Neural progenitor cell (in vitro differentiated cells): Measurements from ENCODE around the gene PCGF3. TPM values are rescaled to one million over a fixed set of nuclear protein-coding genes. Genes with fewer than 3 reads are reported as not detected.

Source experiments
- DNase-seq: peaks from one replicate; pipeline ENCODE4 v3.0.0-alpha.2; 2016; ENCODE audit warnings: low spot score
- H2AFZ ChIP-seq: fragments of 200-600 bp; sonication (generic); replicated peaks from 2 replicates; pipeline ENCODE4 v1.6.1; 2016; ENCODE audit warnings: antibody characterized with exemption
- H3F3A ChIP-seq: fragments of 200-600 bp; sonication (generic); 2 replicates; pipeline ENCODE4 v1.6.1; 2016; ENCODE audit warnings: antibody characterized with exemption, low read depth
- H3K27ac ChIP-seq: fragments of 200-600 bp; sonication (generic); 2 replicates; pipeline ENCODE4 v1.5.1; 2016; ENCODE audit warnings: mild to moderate bottlenecking
- H3K27me3 ChIP-seq: fragments of 200-600 bp; sonication (generic); 2 replicates; pipeline ENCODE4 v1.6.1; 2016; ENCODE audit warnings: mild to moderate bottlenecking, moderate library complexity
- H3K36me3 ChIP-seq: fragments of 200-600 bp; sonication (generic); 2 replicates; pipeline ENCODE4 v1.5.1; 2016
- H3K4me1 ChIP-seq: fragments of 200-600 bp; sonication (generic); 2 replicates; pipeline ENCODE4 v1.6.1; 2016; ENCODE audit warnings: mixed run types
- H3K4me2 ChIP-seq: fragments of 200-600 bp; sonication (generic); 2 replicates; pipeline ENCODE4 v1.6.1; 2016
- H3K4me3 ChIP-seq: fragments of 200-600 bp; sonication (generic); 2 replicates; pipeline ENCODE4 v1.5.1; 2016
- H3K79me2 ChIP-seq: fragments of 200-600 bp; sonication (generic); 2 replicates; pipeline ENCODE4 v1.6.1; 2016; ENCODE audit warnings: low read depth
- H3K9ac ChIP-seq: fragments of 200-600 bp; sonication (generic); 2 replicates; pipeline ENCODE4 v1.6.1; 2016
- H3K9me3 ChIP-seq: fragments of 200-600 bp; sonication (generic); 2 replicates; pipeline ENCODE4 v1.5.1; 2016; ENCODE audit warnings: low read depth
- H4K20me1 ChIP-seq: fragments of 200-600 bp; sonication (generic); 2 replicates; pipeline ENCODE4 v1.6.1; 2016; ENCODE audit warnings: low read depth
- H3K27ac Mint-ChIP-seq: 3 replicates; pipeline ENCODE4 v1.8.0; 2021; ENCODE audit warnings: mixed read lengths
- H3K27me3 Mint-ChIP-seq: 2 replicates; pipeline ENCODE4 v1.8.0; 2022; ENCODE audit warnings: low read depth, mild to moderate bottlenecking, inconsistent platforms, moderate library complexity, mixed read lengths; ENCODE audit not compliant: insufficient read depth
- H3K36me3 Mint-ChIP-seq: 3 replicates; pipeline ENCODE4 v1.8.0; 2021; ENCODE audit warnings: mixed read lengths
- H3K4me1 Mint-ChIP-seq: 3 replicates; pipeline ENCODE4 v1.8.0; 2021; ENCODE audit warnings: mixed read lengths
- H3K4me3 Mint-ChIP-seq: 3 replicates; pipeline ENCODE4 v1.8.0; 2021; ENCODE audit warnings: mild to moderate bottlenecking, moderate library complexity, mixed read lengths
- H3K9me3 Mint-ChIP-seq: 3 replicates; pipeline ENCODE4 v1.8.0; 2020; ENCODE audit warnings: mixed read lengths
- CTCF ChIP-seq: fragments of 200-600 bp; sonication (generic); IDR thresholded peaks from 2 replicates; pipeline ENCODE4 v1.5.1; 2017; ENCODE audit warnings: antibody characterized with exemption, mild to moderate bottlenecking
- EZH2 ChIP-seq: fragments of 200-600 bp; sonication (generic); IDR thresholded peaks from 2 replicates; pipeline ENCODE4 v1.6.1; 2017; ENCODE audit warnings: antibody characterized with exemption, mild to moderate bottlenecking, moderate library complexity
- EZH2phosphoT487 ChIP-seq: fragments of 200-600 bp; sonication (generic); IDR thresholded peaks from 2 replicates; pipeline ENCODE4 v1.6.1; 2017; ENCODE audit warnings: antibody characterized with exemption
- total RNA-seq: library from RNA; depleted of rRNA; stranded (reverse); fragments of >200 nt; gene quantifications from 2 replicates; pipeline ENCODE4 v1.2.3, GENCODE V29; 2015; ENCODE audit warnings: low replicate concordance

Gene PCGF3
- total RNA-seq, 1 donor from 2014 or later, result 44.7 TPM

- Mint-ChIP-seq H3K9me3 (peaks cover 4% of the 10 kb centered on the region), H3K4me3 (no peak overlapping the region), H3K27ac (peak overlapping the region; percentile 5), H3K27me3 (peaks cover 12% of the 10 kb centered on the region), H3K4me1 (peaks cover 3% of the 10 kb centered on the region), H3K36me3 (no peaks in the 10 kb centered on the region)
- Histone ChIP-seq H3K4me2 (no peak overlapping the region), H2AFZ (no peak overlapping the region), H3K4me3 (no peak overlapping the region), H3K27me3 (peaks cover 15% of the 10 kb centered on the region), H3K9ac (no peak overlapping the region), H3K79me2 (peaks cover under 1% of the 10 kb centered on the region), H3K27ac (no peak overlapping the region), H3K4me1 (no peaks in the 10 kb centered on the region), H3F3A (no peaks in the 10 kb centered on the region), H4K20me1 (no peaks in the 10 kb centered on the region), H3K9me3 (no peaks in the 10 kb centered on the region), H3K36me3 (no peaks in the 10 kb centered on the region)
- DNase-seq, result no peak
- no peak for TF ChIP-seq EZH2
- TF ChIP-seq CTCF, result peak; percentile 25
- no peak for TF ChIP-seq EZH2phosphoT487
Measured at GRCh38 chr4:700587-701264, 4.9 kb upstream of the PCGF3 start.

GRCh38 chr4:702618-703048 is 3.0 kb upstream of the PCGF3 start:
- peaks cover 19% of the 10 kb centered on the region for H3K79me2 ChIP-seq
- no peaks in the 10 kb centered on the region for H3K36me3 Mint-ChIP-seq
- peaks cover 12% of the 10 kb centered on the region for H3K27me3 Mint-ChIP-seq
- no peaks in the 10 kb centered on the region for H3F3A ChIP-seq
- no peak overlapping the region for H2AFZ ChIP-seq
- peaks cover 15% of the 10 kb centered on the region for H3K27me3 ChIP-seq
- H4K20me1 ChIP-seq, result peaks cover 10% of the 10 kb centered on the region
- DNase-seq, result no peak
- H3K9me3 ChIP-seq, result no peaks in the 10 kb centered on the region
- peaks cover 4% of the 10 kb centered on the region for H3K9me3 Mint-ChIP-seq
- H3K36me3 ChIP-seq, result no peaks in the 10 kb centered on the region
- H3K4me3 ChIP-seq, result no peak overlapping the region
- H3K4me1 Mint-ChIP-seq, result peaks cover 3% of the 10 kb centered on the region
- H3K4me3 Mint-ChIP-seq, result peak overlapping the region; percentile 49
- H3K27ac Mint-ChIP-seq, result no peak overlapping the region
- no peak overlapping the region for H3K9ac ChIP-seq
- H3K4me1 ChIP-seq, result peaks cover 9% of the 10 kb centered on the region
- no peak overlapping the region for H3K4me2 ChIP-seq
- TF ChIP-seq EZH2 (no peak), EZH2phosphoT487 (no peak), CTCF (no peak)
- no peak overlapping the region for H3K27ac ChIP-seq

GRCh38 chr4:703336-704197 is 2.1 kb upstream of the PCGF3 start:
- H3F3A ChIP-seq, result no peaks in the 10 kb centered on the region
- H4K20me1 ChIP-seq, result peaks cover 19% of the 10 kb centered on the region
- H3K79me2 ChIP-seq, result peaks cover 29% of the 10 kb centered on the region
- Mint-ChIP-seq H3K9me3 (peaks cover 3% of the 10 kb centered on the region), H3K36me3 (peaks cover 1% of the 10 kb centered on the region), H3K27me3 (peaks cover 13% of the 10 kb centered on the region), H3K27ac (no peak overlapping the region), H3K4me1 (peaks cover 3% of the 10 kb centered on the region), H3K4me3 (no peak overlapping the region)
- H3K9me3 ChIP-seq, result no peaks in the 10 kb centered on the region
- no peak overlapping the region for H3K9ac ChIP-seq
- no peak for DNase-seq
- H3K4me2 ChIP-seq, result no peak overlapping the region
- no peak overlapping the region for H2AFZ ChIP-seq
- H3K4me1 ChIP-seq, result peaks cover 9% of the 10 kb centered on the region
- H3K27ac ChIP-seq, result no peak overlapping the region
- H3K4me3 ChIP-seq, result no peak overlapping the region
- peaks cover 15% of the 10 kb centered on the region for H3K27me3 ChIP-seq
- no peak for TF ChIP-seq CTCF
- TF ChIP-seq EZH2, result no peak
- no peak for TF ChIP-seq EZH2phosphoT487
- no peaks in the 10 kb centered on the region for H3K36me3 ChIP-seq
